Activated CD4-positive, alpha-beta memory T cell treated with anti-CD3 and anti-CD28 coated beads for 36 hours (primary cell): ENCODE results near the gene IL34. TPM values are rescaled to one million over a fixed set of nuclear protein-coding genes. Genes with fewer than 3 reads are reported as not detected.
"Not testable (repeated sequence)": the region's sequence is repeated elsewhere in the genome, so short reads cannot be mapped to it uniquely, and the experiment has no call there.

Experiments
- CTCF ChIA-PET: fragments of 350-600 bp; sonication (Branson Sonifier 250); formaldehyde crosslinking; loops from one replicate; lab custom pipeline; 2021; ENCODE audit warnings: antibody characterized with exemption, inconsistent platforms; lab: Charles Lee
- POLR2A ChIA-PET: fragments of 350-600 bp; sonication (Branson Sonifier 250); formaldehyde crosslinking; loops from one replicate; lab custom pipeline; 2021; ENCODE audit warnings: antibody characterized with exemption; lab: Charles Lee
- DNase-seq: peaks from one replicate; pipeline ENCODE4 v3.0.0-alpha.2; 2020
- H3K27ac Mint-ChIP-seq: one replicate; pipeline ENCODE4 v1.8.0; 2021; ENCODE audit warnings: mixed read lengths
- H3K27me3 Mint-ChIP-seq: one replicate; pipeline ENCODE4 v1.8.0; 2021; ENCODE audit warnings: mixed read lengths
- H3K36me3 Mint-ChIP-seq: one replicate; pipeline ENCODE4 v1.8.0; 2021; ENCODE audit warnings: mixed read lengths
- H3K4me1 Mint-ChIP-seq: one replicate; pipeline ENCODE4 v1.8.0; 2021; ENCODE audit warnings: low read depth, mixed read lengths
- H3K4me3 Mint-ChIP-seq: one replicate; pipeline ENCODE4 v1.8.0; 2021; ENCODE audit warnings: mild to moderate bottlenecking, mixed read lengths
- H3K9me3 Mint-ChIP-seq: one replicate; pipeline ENCODE4 v1.8.0; 2021; ENCODE audit warnings: mixed read lengths
- intact Hi-C: fragments of 100-400 bp; cut with micrococcal nuclease; formaldehyde crosslinking; loops from one replicate; pipeline ENCODE4 v1.15.1; 2023
- total RNA-seq, 2 experiments: library from RNA; stranded (reverse); gene quantifications; one replicate each; pipeline ENCODE4 v1.2.3, GENCODE V29; 2021

The IL34 gene
- total RNA-seq, 2 experiments from 2014 or later = not detected

DNA sequence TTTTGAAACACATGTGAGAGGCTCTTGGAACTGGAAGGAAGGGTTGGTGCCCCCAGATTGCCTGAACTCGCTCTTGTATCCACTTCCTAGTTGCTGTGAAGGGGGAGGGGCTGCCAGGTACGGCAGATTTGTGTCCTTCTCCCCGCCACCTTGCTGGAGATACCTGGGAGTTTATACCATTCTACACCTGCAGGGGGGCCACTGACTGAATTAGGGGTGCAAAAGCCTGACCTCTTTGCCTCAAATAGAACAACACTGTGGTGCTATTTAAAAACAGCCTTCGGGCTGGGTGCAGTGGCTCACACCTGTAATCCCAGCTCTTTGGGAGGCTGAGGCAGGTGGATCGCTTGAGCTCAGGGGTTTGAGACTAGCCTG lies 35.1 kb upstream of the IL34 start:
- Mint-ChIP-seq H3K9me3 (no peaks in the 10 kb centered on the region), H3K27ac (no peak overlapping the region), H3K27me3 (no peaks in the 10 kb centered on the region), H3K4me3 (no peak overlapping the region), H3K4me1 (no peaks in the 10 kb centered on the region), H3K36me3 (no peaks in the 10 kb centered on the region)
- ChIA-PET POLR2A (no interaction called here), CTCF (no interaction called here)
- no peak for DNase-seq
- intact Hi-C loops = no loop called here

- ChIA-PET POLR2A (no interaction called here), CTCF (interaction anchor here (0.6 kb wide), 1 partner anchor 449 kb away, joined by 3 read pairs; no protein-coding TSS in a partner anchor)
- Mint-ChIP-seq H3K36me3 (no peaks in the 10 kb centered on the region), H3K4me1 (no peaks in the 10 kb centered on the region), H3K4me3 (no peak overlapping the region), H3K27me3 (no peaks in the 10 kb centered on the region), H3K9me3 (no peaks in the 10 kb centered on the region), H3K27ac (no peak overlapping the region)
- DNase-seq = no peak
- intact Hi-C loops = no loop called here
Measured at GRCh38 chr16:70611785-70612303, 34.5 kb upstream of the IL34 start.

GRCh38 chr16:70612931-70613330 lies 33.4 kb upstream of the IL34 start:
- H3K27me3 Mint-ChIP-seq = no peaks in the 10 kb centered on the region
- no peaks in the 10 kb centered on the region for H3K36me3 Mint-ChIP-seq
- intact Hi-C loops = no loop called here
- DNase-seq = no peak
- H3K4me3 Mint-ChIP-seq = no peak overlapping the region
- CTCF ChIA-PET = no interaction called here
- H3K4me1 Mint-ChIP-seq = no peaks in the 10 kb centered on the region
- H3K9me3 Mint-ChIP-seq = no peaks in the 10 kb centered on the region
- no peak overlapping the region for H3K27ac Mint-ChIP-seq
- POLR2A ChIA-PET = no interaction called here

DNA sequence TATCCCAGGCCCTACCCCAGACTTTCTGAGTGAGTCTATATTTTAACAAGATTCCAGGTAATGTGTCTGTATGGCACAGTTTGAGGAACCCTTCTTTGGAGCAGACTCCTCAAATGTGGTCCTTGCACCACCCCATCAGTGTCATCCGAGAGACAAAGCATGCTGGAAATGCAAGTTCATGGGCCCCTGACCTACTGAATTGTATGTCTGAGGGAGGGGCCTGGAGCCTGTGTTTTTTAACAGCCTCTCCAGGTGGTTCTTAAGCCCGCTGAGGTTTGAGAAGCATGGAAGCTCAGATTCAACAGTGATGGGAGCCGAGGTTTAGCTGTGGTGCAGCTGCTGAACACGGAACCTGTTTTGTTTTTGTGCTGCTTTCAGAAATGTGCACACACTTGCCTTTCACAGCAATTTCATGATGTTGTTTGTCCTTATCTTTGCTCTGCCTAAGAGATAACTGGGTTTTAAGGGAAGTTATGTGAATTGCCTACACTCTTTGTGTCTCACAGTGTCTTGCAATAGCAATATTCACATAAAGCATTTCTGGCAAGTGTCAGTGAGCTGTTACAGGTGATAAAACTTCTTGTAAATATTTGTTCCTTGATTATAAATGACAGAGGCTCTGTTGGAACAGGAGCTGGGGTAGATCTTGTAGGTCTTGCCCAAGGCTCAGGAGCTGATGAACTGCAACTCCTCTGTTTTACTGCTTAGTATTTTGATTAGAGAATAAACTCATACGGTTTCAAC lies 32.0 kb upstream of the IL34 start:
- DNase-seq = no peak
- H3K4me3 Mint-ChIP-seq = no peak overlapping the region
- H3K9me3 Mint-ChIP-seq = no peaks in the 10 kb centered on the region
- H3K27me3 Mint-ChIP-seq = no peaks in the 10 kb centered on the region
- no peaks in the 10 kb centered on the region for H3K36me3 Mint-ChIP-seq
- POLR2A ChIA-PET = interaction anchor here (0.6 kb wide), 1 partner anchor 67 kb away, joined by 3 read pairs; no protein-coding TSS in a partner anchor
- CTCF ChIA-PET = no interaction called here
- H3K27ac Mint-ChIP-seq = no peak overlapping the region
- no peaks in the 10 kb centered on the region for H3K4me1 Mint-ChIP-seq
- intact Hi-C loops = no loop called here

DNA sequence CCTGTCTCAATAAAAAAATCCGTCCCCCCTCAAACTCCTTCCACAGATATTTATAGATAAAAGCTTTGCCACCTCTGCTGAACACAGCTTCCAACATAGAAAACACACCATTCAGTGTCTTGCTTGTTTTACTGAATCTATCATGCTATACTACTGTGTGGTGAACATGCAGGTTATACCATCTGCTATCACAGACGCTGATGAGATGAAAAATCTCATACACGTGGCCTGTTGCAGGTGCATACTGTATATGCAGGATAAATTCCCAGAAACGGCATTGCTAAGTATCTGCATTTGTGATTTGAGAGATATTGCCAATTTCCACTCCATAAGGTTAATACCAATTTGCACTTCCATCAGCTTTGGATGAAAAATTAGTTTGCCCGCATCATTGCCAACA lies 30.4 kb upstream of the IL34 start:
- Mint-ChIP-seq H3K27me3 (no peaks in the 10 kb centered on the region), H3K4me1 (no peaks in the 10 kb centered on the region), H3K27ac (no peak overlapping the region), H3K9me3 (no peaks in the 10 kb centered on the region), H3K4me3 (no peak overlapping the region), H3K36me3 (no peaks in the 10 kb centered on the region)
- POLR2A ChIA-PET = no interaction called here
- intact Hi-C loops = no loop called here
- DNase-seq = no peak
- CTCF ChIA-PET = no interaction called here

GRCh38 chr16:70621864-70622263 lies 24.5 kb upstream of the IL34 start:
- CTCF ChIA-PET, H3K27ac Mint-ChIP-seq, H3K4me1 Mint-ChIP-seq, POLR2A ChIA-PET, H3K27me3 Mint-ChIP-seq, H3K9me3 Mint-ChIP-seq, intact Hi-C loops, H3K36me3 Mint-ChIP-seq, H3K4me3 Mint-ChIP-seq, DNase-seq: not testable (repeated sequence)

DNA sequence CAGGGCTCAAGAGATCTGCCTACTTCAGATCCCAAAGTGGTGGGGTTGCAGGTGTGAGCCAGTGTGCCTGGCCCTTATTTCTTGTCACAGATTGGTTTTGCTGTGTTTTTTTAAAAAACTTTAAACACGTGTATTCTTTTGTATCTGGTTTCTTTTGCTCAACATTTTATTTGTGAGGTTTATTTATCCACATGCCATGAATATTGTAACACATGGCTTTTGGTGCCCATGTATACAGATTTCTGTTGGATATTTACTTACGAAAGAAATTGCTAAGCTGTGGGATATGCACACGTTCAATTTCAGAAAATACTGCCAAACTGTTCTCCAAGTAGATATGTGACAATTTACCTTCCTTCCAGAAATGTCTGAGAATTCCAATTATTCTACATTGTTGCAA lies 18.7 kb upstream of the IL34 start:
- CTCF ChIA-PET = interaction anchor here (1.5 kb wide), 1 partner anchor 25 kb away, joined by 4 read pairs; no protein-coding TSS in a partner anchor
- intact Hi-C loops = no loop called here

GRCh38 chr16:70630960-70631745 lies 15.2 kb upstream of the IL34 start:
- ChIA-PET POLR2A (no interaction called here), CTCF (no interaction called here)
- DNase-seq = no peak
- H3K27me3 Mint-ChIP-seq = no peaks in the 10 kb centered on the region
- no peaks in the 10 kb centered on the region for H3K4me1 Mint-ChIP-seq
- no peak overlapping the region for H3K27ac Mint-ChIP-seq
- intact Hi-C loops = no loop called here
- no peak overlapping the region for H3K4me3 Mint-ChIP-seq
- peaks cover 5% of the 10 kb centered on the region for H3K9me3 Mint-ChIP-seq
- H3K36me3 Mint-ChIP-seq = no peaks in the 10 kb centered on the region

More for the DNA sequence above, 18.7 kb upstream of the IL34 start:
- no peaks in the 10 kb centered on the region for H3K27me3 Mint-ChIP-seq
- no peak for DNase-seq
- H3K4me3 Mint-ChIP-seq = no peak overlapping the region
- no peaks in the 10 kb centered on the region for H3K4me1 Mint-ChIP-seq
- H3K27ac Mint-ChIP-seq = no peak overlapping the region
- POLR2A ChIA-PET = no interaction called here
- H3K36me3 Mint-ChIP-seq = no peaks in the 10 kb centered on the region
- H3K9me3 Mint-ChIP-seq = peaks cover 5% of the 10 kb centered on the region

DNA sequence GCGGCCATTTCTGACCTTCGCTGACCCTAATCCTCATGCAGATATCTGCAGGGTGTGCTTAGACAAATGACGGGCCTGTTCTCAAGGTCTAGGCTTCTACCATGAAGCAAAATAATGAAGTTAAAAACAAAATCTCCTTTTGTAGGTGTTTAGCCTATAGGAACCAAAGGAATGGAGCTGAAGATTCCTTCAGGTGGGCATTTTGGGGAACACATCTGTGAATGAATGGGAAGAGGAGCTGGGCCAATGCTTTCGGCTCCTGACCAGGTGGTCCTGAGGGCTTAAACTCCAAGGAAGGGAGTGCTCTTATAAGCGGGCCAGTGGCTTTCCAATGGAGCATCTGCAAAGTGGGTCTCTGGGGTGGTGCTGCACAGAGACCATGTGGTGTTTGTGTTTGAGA lies 14.1 kb upstream of the IL34 start:
- intact Hi-C loops = no loop called here
- Mint-ChIP-seq H3K27me3 (no peaks in the 10 kb centered on the region), H3K36me3 (no peaks in the 10 kb centered on the region), H3K27ac (no peak overlapping the region), H3K4me1 (no peaks in the 10 kb centered on the region), H3K9me3 (peaks cover 5% of the 10 kb centered on the region), H3K4me3 (no peak overlapping the region)
- ChIA-PET POLR2A (no interaction called here), CTCF (no interaction called here)
- DNase-seq = no peak

DNA sequence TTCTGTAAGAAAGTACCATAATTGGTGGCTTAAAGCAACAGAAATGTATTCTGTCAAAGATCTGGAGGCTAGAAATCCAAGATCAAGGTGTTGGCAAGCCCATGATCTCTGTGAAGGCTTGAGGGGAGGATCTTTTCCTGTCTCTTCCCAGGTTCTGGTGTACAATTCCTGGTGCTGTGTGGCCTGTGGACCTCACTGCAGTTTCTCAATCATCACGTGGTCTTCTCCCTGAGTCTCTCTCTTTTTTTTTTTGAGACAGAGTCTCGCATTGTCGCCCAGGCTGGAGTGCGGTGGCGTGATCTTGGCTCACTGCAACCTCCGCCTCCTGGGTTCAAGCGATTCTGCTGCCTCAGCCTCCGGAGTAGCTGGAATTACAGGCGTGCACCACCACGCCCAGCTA lies 12.7 kb upstream of the IL34 start:
- H3K9me3 Mint-ChIP-seq, DNase-seq, H3K4me1 Mint-ChIP-seq, H3K4me3 Mint-ChIP-seq, intact Hi-C loops, H3K27me3 Mint-ChIP-seq, H3K27ac Mint-ChIP-seq, H3K36me3 Mint-ChIP-seq, POLR2A ChIA-PET: not testable (repeated sequence)
- CTCF ChIA-PET = interaction anchor here (0.7 kb wide), 1 partner anchor 106 kb away, joined by 3 read pairs; no protein-coding TSS in a partner anchor

- H3K27me3 Mint-ChIP-seq = no peaks in the 10 kb centered on the region
- H3K4me3 Mint-ChIP-seq = no peak overlapping the region
- no peak overlapping the region for H3K27ac Mint-ChIP-seq
- peaks cover 5% of the 10 kb centered on the region for H3K9me3 Mint-ChIP-seq
- intact Hi-C loops = no loop called here
- no peaks in the 10 kb centered on the region for H3K36me3 Mint-ChIP-seq
- H3K4me1 Mint-ChIP-seq = no peaks in the 10 kb centered on the region
- no peak for DNase-seq
- ChIA-PET CTCF (interaction anchor here (1.4 kb wide), 1 partner anchor 19 kb away, joined by 4 read pairs; no protein-coding TSS in a partner anchor), POLR2A (no interaction called here)
Measured at GRCh38 chr16:70634861-70635260, 11.5 kb upstream of the IL34 start.

DNA sequence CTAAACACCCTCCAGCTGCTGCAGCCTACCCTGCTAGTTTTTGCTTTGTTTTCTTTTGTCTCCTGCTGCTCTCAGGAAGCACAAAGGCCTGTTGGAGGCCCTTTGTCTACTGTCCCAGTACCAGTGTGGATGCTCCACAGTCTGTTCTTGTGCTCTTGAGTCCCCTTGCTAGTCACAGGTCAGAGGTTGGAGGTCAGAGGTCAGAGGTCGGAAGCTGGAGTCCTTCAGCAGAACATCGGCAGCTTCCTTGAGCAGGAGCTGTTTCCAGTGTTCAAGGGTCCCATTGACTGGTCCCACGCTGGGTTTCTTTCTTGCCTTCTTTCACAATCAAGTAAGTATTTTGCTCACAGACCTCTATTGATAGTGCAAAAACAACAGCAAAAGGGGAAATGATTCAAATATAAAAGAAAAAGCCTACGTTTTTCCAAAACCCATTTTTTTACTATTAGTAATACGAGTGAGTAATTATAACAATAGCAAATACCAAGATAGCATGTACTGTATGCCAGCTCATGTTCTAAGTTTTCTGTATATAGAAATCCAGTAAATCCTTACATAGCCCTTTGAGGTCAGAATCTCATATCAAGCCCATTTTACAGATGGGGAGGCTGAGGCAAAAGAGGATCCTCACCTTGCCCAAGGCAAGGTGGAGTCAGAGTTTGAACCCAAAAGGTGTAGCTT lies 10.9 kb upstream of the IL34 start:
- Mint-ChIP-seq H3K36me3 (no peaks in the 10 kb centered on the region), H3K27ac (no peak overlapping the region), H3K9me3 (peaks cover 5% of the 10 kb centered on the region), H3K4me3 (no peak overlapping the region), H3K27me3 (no peaks in the 10 kb centered on the region), H3K4me1 (no peaks in the 10 kb centered on the region)
- CTCF ChIA-PET = interaction anchor here (1.4 kb wide), 1 partner anchor 18 kb away, joined by 4 read pairs; no protein-coding TSS in a partner anchor
- intact Hi-C loops = no loop called here
- DNase-seq = no peak
- POLR2A ChIA-PET = no interaction called here
